Measurements from ENCODE around the gene COBL. TPM values are rescaled to one million over a fixed set of nuclear protein-coding genes. Genes with fewer than 3 reads are reported as not detected.

Gene COBL
- total and polyA plus RNA-seq, 2 of the 8 experiments (the other 6 are each of a cell fraction or from before 2014, with no cell fraction given): 13.8 to 40.4 TPM

DNA sequence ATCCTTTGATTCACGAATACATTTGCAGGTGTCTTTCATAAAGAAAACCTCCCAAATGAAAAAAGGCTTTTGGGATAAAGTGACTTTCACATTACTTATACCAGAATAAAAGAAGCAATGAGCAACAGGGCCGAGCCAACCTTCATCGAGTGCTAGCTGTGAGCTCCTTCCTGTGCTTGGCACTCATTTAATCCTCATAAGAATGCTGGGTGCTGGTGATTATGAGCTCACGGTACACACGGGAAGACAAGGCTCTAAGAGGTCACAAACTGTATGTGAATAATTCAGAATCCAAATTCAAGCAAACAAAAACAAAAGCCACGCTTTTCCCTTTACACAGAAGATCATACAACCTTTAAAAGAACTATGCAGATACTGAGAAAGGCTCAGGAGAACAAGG lies 156.2 kb downstream of the COBL start:
- no peak overlapping the region for H4K5ac ChIP-seq (ENCODE audit: insufficient read length, low read depth, low read length)
- H4K8ac ChIP-seq (ENCODE audit: extremely low read depth, insufficient read depth, low read length): no peak overlapping the region
- H3K79me2 ChIP-seq (ENCODE audit: control insufficient read depth in 1 of 2, insufficient read depth in 2 of 2, low read length in 2 of 2): no peaks in the 10 kb centered on the region
- no peak overlapping the region for H2BK20ac ChIP-seq (ENCODE audit: low read length)
- H3K4me3 ChIP-seq (ENCODE audit: extremely low read depth in 1 of 4, insufficient read depth in 2 of 4, low read depth in 3 of 4, low read length in 4 of 4): no peak overlapping the region
- POLR2A ChIA-PET (ENCODE audit: partially characterized antibody): no interaction called here
- H2AK5ac ChIP-seq (ENCODE audit: low read depth, low read length): no peak overlapping the region
- CTCF ChIA-PET (ENCODE audit: partially characterized antibody): interaction anchor here (0.6 to 7.8 kb wide), 86 partner anchors 9 to 1068 kb away, joined by 3 to 155 read pairs (median 4); partner anchors contain the start of gene ZPBP
- H3K4ac ChIP-seq (replicated peaks; ENCODE audit: insufficient read length, low read depth, low read length): no peak overlapping the region
- H3K36me3 ChIP-seq (ENCODE audit: control insufficient read depth in 2 of 4, insufficient read depth in 4 of 4, low read length in 3 of 4): no peaks in the 10 kb centered on the region
- H3K4me2 ChIP-seq (ENCODE audit: insufficient read depth in 1 of 2, low read depth in 2 of 2, low read length in 2 of 2): no peak overlapping the region
- FAIRE-seq: peak; percentile 32
- no peak overlapping the region for H3K56ac ChIP-seq (replicated peaks; ENCODE audit: insufficient read length, low read depth, low read length)
- no peak overlapping the region for H3K18ac ChIP-seq (ENCODE audit: extremely low read depth, low read length)
- no peaks in the 10 kb centered on the region for H3K9me3 ChIP-seq (ENCODE audit: insufficient read depth in 2 of 2, low read depth in 1 of 2, low read length in 1 of 2)
- H2BK12ac ChIP-seq (ENCODE audit: low read depth, low read length): no peak overlapping the region
- TF ChIP-seq TAF1 (IDR thresholded peaks at IDR 0.05; ENCODE audit: low read depth, low read length) (no peak), PHF8 (conservative IDR thresholded peaks at IDR 0.05; ENCODE audit: low read depth, low read length) (no peak), SP2 (IDR thresholded peaks at IDR 0.05; ENCODE audit: low read length) (no peak), KDM1A (IDR thresholded peaks at IDR 0.05; ENCODE audit: borderline replicate concordance, low read length) (no peak), RNF2 (IDR thresholded peaks at IDR 0.05; ENCODE audit: borderline replicate concordance, low read depth, low read length, missing control alignments, poor library complexity, severe bottlenecking) (no peak), POLR2A (IDR thresholded peaks at IDR 0.05; ENCODE audit: control extremely low read depth in 1 of 2, low read depth in 2 of 2, low read length in 2 of 2) (no peak)
- TF ChIP-seq, protein P1, sequence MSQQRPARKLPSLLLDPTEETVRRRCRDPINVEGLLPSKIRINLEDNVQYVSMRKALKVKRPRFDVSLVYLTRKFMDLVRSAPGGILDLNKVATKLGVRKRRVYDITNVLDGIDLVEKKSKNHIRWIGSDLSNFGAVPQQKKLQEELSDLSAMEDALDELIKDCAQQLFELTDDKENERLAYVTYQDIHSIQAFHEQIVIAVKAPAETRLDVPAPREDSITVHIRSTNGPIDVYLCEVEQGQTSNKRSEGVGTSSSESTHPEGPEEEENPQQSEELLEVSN (IDR thresholded peaks at IDR 0.05): no peak
- peaks cover 0 to 5% (median 0%) of the 10 kb centered on the region in 4 experiments; a peak in 2 of 7 replicates for H3K4me1 ChIP-seq (replicated peaks in 1 of 4; ENCODE audit: control insufficient read depth in 3 of 4, insufficient read depth in 4 of 4, low read length in 3 of 4)
- no peaks in the 10 kb centered on the region; the same call in 1 of the 2 replicates for H3K23me2 ChIP-seq (ENCODE audit: low read depth, low read length)
- H3K27me3 ChIP-seq (replicated peaks in 1 of 4; ENCODE audit: control insufficient read depth in 3 of 4, extremely low read depth in 1 of 4, insufficient read depth in 3 of 4, low read length in 3 of 4): no peaks in the 10 kb centered on the region
- H3K9ac ChIP-seq (replicated peaks in 1 of 4; ENCODE audit: extremely low read depth in 1 of 4, low read depth in 3 of 4, low read length in 3 of 4): no peak overlapping the region
- H2BK5ac ChIP-seq (ENCODE audit: low read depth, low read length): no peak overlapping the region
- no peak overlapping the region for H4K91ac ChIP-seq (replicated peaks; ENCODE audit: insufficient read length, low read length)
- no peaks in the 10 kb centered on the region for H3K79me1 ChIP-seq (ENCODE audit: low read depth, low read length)
- WGBS, 2 experiments (ENCODE audit: extremely low coverage in 1 of 2, insufficient coverage in 1 of 2, insufficient read length in 1 of 2, insufficient replicate concordance in 2 of 2, low coverage in 1 of 2, low lambda C conversion rate in 2 of 2, missing lambda C conversion rate in 1 of 2): 86% methylated on average over 6 of the region's 6 CpGs; no CpG with 5 or more reads in 1 of the 2 experiments
- H3K23ac ChIP-seq (ENCODE audit: insufficient read length): no peak overlapping the region
- H2AFZ ChIP-seq (ENCODE audit: low read length): no peak overlapping the region
- H2BK120ac ChIP-seq (replicated peaks; ENCODE audit: low read depth, low read length): no peak overlapping the region
- DNase-seq (ENCODE audit: low read depth in 1 of 2, low spot score in 2 of 2): no peak
- H3K27ac ChIP-seq (ENCODE audit: low read depth, low read length): no peak overlapping the region
- H4K20me1 ChIP-seq (replicated peaks in 1 of 2; ENCODE audit: control insufficient read depth in 1 of 2, insufficient read depth in 2 of 2, low read length in 2 of 2): no peaks in the 10 kb centered on the region
- H2BK15ac ChIP-seq (ENCODE audit: low read length): no peak overlapping the region
- H3K14ac ChIP-seq (ENCODE audit: insufficient read length): no peak overlapping the region
